ENCODE results near the gene EDARADD. TPM values are rescaled to one million over a fixed set of nuclear protein-coding genes. Genes with fewer than 3 reads are reported as not detected.

Gene EDARADD
- total RNA-seq, 2 experiments from 2014 or later, result 1.5 to 1.7 TPM

DNA sequence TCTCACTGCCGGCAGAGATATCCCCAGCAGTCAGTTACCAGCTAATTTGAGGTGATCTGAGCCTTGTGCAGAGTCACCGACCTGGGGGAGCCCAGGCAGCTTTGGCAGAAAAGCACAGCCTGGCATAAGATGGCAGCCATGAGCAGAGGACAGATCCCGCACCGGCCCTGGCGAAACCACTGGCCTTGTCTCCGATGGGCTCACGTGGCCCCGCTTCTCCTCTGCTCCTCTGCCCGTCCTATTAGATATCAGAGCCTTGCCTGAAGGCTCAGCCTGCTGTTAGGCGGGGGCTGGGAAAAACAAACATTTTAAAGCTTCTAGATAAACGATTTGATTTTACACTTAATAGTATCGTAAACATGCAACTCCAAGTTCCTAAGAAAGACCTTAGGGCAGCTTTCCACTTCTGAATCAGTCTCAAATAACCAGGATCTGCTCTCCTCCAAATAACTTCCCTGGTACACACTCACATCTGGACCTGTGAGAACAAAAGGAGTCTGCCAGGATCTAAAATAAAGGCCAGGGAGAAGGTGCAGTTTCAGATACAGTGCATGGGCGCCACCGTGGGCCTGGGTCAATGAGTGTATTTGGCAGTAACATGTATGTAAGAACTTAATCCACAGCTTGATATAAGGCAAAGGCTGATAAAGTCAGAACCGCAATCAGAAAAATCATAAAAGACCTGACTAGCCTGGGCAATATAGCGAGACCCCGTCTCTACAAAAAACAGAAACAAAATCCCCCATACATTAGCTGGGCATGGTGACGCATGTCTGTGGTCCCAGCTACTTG is 10.0 kb downstream of the EDARADD start:
- H3K27me3 Mint-ChIP-seq, result peaks cover 20% of the 10 kb centered on the region
- Histone ChIP-seq H3K27me3 (ENCODE audit: control insufficient read depth in 1 of 2, insufficient read depth in 2 of 2, low read length in 2 of 2) (no peaks in the 10 kb centered on the region), H3K36me3 (ENCODE audit: insufficient read depth, low read length) (no peaks in the 10 kb centered on the region), H3K9me3 (ENCODE audit: control insufficient read depth in 1 of 2, insufficient read depth in 1 of 2, low read length in 2 of 2) (no peaks in the 10 kb centered on the region), H3K4me1 (ENCODE audit: insufficient read depth, low read length) (peaks cover 4% of the 10 kb centered on the region), H3K27ac (ENCODE audit: low read depth in 1 of 2, low read length in 2 of 2) (no peak overlapping the region), H3K4me3 (ENCODE audit: low read length) (no peak overlapping the region)
- H3K4me3 Mint-ChIP-seq, result no peak overlapping the region
- POLR2A ChIA-PET, result no interaction called here
- H3K27ac Mint-ChIP-seq, result no peak overlapping the region
- no peaks in the 10 kb centered on the region for H3K9me3 Mint-ChIP-seq
- ATAC-seq (ENCODE audit: poor library complexity), result no peak
- H3K36me3 Mint-ChIP-seq (ENCODE audit: low read depth), result no peaks in the 10 kb centered on the region
- H3K4me1 Mint-ChIP-seq (ENCODE audit: low read depth), result peaks cover 6% of the 10 kb centered on the region
- intact Hi-C loops (cut with DNase I, micrococcal nuclease), result no loop called here
- DNase-seq, result no peak
- CTCF ChIA-PET, result no interaction called here
- TF ChIP-seq, protein P1, sequence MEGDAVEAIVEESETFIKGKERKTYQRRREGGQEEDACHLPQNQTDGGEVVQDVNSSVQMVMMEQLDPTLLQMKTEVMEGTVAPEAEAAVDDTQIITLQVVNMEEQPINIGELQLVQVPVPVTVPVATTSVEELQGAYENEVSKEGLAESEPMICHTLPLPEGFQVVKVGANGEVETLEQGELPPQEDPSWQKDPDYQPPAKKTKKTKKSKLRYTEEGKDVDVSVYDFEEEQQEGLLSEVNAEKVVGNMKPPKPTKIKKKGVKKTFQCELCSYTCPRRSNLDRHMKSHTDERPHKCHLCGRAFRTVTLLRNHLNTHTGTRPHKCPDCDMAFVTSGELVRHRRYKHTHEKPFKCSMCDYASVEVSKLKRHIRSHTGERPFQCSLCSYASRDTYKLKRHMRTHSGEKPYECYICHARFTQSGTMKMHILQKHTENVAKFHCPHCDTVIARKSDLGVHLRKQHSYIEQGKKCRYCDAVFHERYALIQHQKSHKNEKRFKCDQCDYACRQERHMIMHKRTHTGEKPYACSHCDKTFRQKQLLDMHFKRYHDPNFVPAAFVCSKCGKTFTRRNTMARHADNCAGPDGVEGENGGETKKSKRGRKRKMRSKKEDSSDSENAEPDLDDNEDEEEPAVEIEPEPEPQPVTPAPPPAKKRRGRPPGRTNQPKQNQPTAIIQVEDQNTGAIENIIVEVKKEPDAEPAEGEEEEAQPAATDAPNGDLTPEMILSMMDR (IDR thresholded peaks at IDR 0.05), result no peak

GRCh38 chr1:236407059-236407458 is 13.0 kb downstream of the EDARADD start:
- DNase-seq (no peak), ATAC-seq (ENCODE audit: poor library complexity) (no peak)
- intact Hi-C loops (cut with DNase I, micrococcal nuclease), result no loop called here
- TF ChIP-seq, protein P1 (IDR thresholded peaks at IDR 0.05), result no peak
- Mint-ChIP-seq H3K4me3 (no peak overlapping the region), H3K27ac (no peak overlapping the region), H3K36me3 (ENCODE audit: low read depth) (no peaks in the 10 kb centered on the region), H3K9me3 (no peaks in the 10 kb centered on the region), H3K4me1 (ENCODE audit: low read depth) (no peaks in the 10 kb centered on the region), H3K27me3 (peaks cover 9% of the 10 kb centered on the region)
- no peaks in the 10 kb centered on the region for H3K4me1 ChIP-seq (ENCODE audit: insufficient read depth, low read length)
- H3K4me3 ChIP-seq (ENCODE audit: low read length), result no peak overlapping the region
- H3K27ac ChIP-seq (ENCODE audit: low read depth in 1 of 2, low read length in 2 of 2), result no peak overlapping the region
- no peaks in the 10 kb centered on the region for H3K9me3 ChIP-seq (ENCODE audit: control insufficient read depth in 1 of 2, insufficient read depth in 1 of 2, low read length in 2 of 2)
- ChIA-PET CTCF (no interaction called here), POLR2A (no interaction called here)
- peaks cover 5% of the 10 kb centered on the region for H3K36me3 ChIP-seq (ENCODE audit: insufficient read depth, low read length)
- H3K27me3 ChIP-seq (ENCODE audit: control insufficient read depth in 1 of 2, insufficient read depth in 2 of 2, low read length in 2 of 2), result no peaks in the 10 kb centered on the region

DNA sequence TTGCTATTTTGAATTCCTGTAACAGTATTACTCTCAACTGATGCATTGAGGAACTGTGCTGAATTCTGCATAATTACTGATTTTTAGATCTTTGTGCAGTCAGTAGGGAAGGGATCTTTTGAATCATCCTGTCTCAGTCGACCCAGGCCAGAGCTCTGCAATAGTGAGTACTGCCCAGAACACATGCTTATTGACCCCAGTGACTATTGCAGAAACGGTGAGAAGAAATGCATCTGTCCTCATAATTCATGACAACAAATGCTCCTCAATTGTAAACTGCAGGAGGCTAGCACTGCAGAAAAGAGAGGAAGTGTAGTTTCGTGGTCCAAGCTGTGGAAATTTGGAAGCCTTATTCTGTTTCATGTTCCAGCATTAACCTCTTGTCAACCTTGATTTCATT is 19.6 kb downstream of the EDARADD start:
- H3K27ac Mint-ChIP-seq, result no peak overlapping the region
- intact Hi-C loops (cut with DNase I, micrococcal nuclease), result no loop called here
- Histone ChIP-seq H3K4me1 (ENCODE audit: insufficient read depth, low read length) (peaks cover 20% of the 10 kb centered on the region), H3K9me3 (ENCODE audit: control insufficient read depth in 1 of 2, insufficient read depth in 1 of 2, low read length in 2 of 2) (no peaks in the 10 kb centered on the region), H3K27me3 (ENCODE audit: control insufficient read depth in 1 of 2, insufficient read depth in 2 of 2, low read length in 2 of 2) (no peaks in the 10 kb centered on the region), H3K36me3 (ENCODE audit: insufficient read depth, low read length) (peaks cover 5% of the 10 kb centered on the region), H3K4me3 (ENCODE audit: low read length) (no peak overlapping the region), H3K27ac (ENCODE audit: low read depth in 1 of 2, low read length in 2 of 2) (no peak overlapping the region)
- H3K9me3 Mint-ChIP-seq, result no peaks in the 10 kb centered on the region
- TF ChIP-seq, protein P1 (IDR thresholded peaks at IDR 0.05), result no peak
- no peak for DNase-seq
- H3K4me1 Mint-ChIP-seq (ENCODE audit: low read depth), result peaks cover 20% of the 10 kb centered on the region
- ATAC-seq (ENCODE audit: poor library complexity), result no peak
- no peaks in the 10 kb centered on the region for H3K27me3 Mint-ChIP-seq
- ChIA-PET POLR2A (interaction anchor here (4.9 kb wide), 1 partner anchor 19 kb away, joined by 25 read pairs; the partner anchor contains the start of gene EDARADD), CTCF (interaction anchor here (0.8 kb wide), 1 partner anchor 18 kb away, joined by 3 read pairs; no protein-coding TSS in a partner anchor)
- H3K36me3 Mint-ChIP-seq (ENCODE audit: low read depth), result no peaks in the 10 kb centered on the region
- H3K4me3 Mint-ChIP-seq, result no peak overlapping the region

All from CD4-positive, alpha-beta T cell (primary cell).